Thyroid gland (tissue), 4 donors: ENCODE results near the gene KCNA10. TPM values are rescaled to one million over a fixed set of nuclear protein-coding genes. Genes with fewer than 3 reads are reported as not detected.
A peak's percentile ranks its signal among the peaks of the same experiment; 100 is the strongest.

Experiments used
- DNase-seq, 2 donors: peaks; one replicate each; pipeline ENCODE4 v3.0.0-alpha.2; 2019
- H3K27ac ChIP-seq, 3 donors: fragments of 200-600 bp; sonication (generic); 1 replicate in 2 of 3; 2 replicates in 1 of 3; pipeline ENCODE4 v1.5.1; 2016 to 2019; ENCODE audit warnings: mild to moderate bottlenecking in 1 of 3, moderate library complexity in 1 of 3
- H3K27me3 ChIP-seq: fragments of 200-600 bp; sonication (generic); one replicate; pipeline ENCODE4 v1.5.1; 2019
- H3K36me3 ChIP-seq, 2 donors: fragments of 200-600 bp; sonication (generic); one replicate each; pipeline ENCODE4 v1.5.1; 2016 to 2019
- H3K4me1 ChIP-seq, 2 donors: fragments of 200-600 bp; sonication (generic); one replicate each; pipeline ENCODE4 v1.5.1; 2017 to 2019
- H3K4me3 ChIP-seq, 3 donors: fragments of 200-600 bp; sonication (generic); replicated peaks in 1 of 3; 1 replicate in 2 of 3; 2 replicates in 1 of 3; pipeline ENCODE4 v1.5.1; 2016; ENCODE audit warnings: mild to moderate bottlenecking in 1 of 3
- H3K9me3 ChIP-seq: fragments of 200-600 bp; sonication (generic); one replicate; pipeline ENCODE4 v1.5.1; 2017
- CTCF ChIP-seq, 6 experiments: fragments of 200-600 bp in 3 of 6; fragments of 450-650 bp in 3 of 6; sonication (generic) in 3 of 6; IDR thresholded peaks; one replicate each; pipeline ENCODE4 v1.5.1; 2016 to 2019; ENCODE audit warnings: antibody characterized with exemption in 6 of 6, mild to moderate bottlenecking in 2 of 6, inconsistent platforms in 1 of 6, moderate library complexity in 1 of 6
- POLR2A ChIP-seq, 2 donors: fragments of 450-650 bp; IDR thresholded peaks; one replicate each; pipeline ENCODE4 v1.6.1; 2017; ENCODE audit warnings: antibody characterized with exemption in 2 of 2, mild to moderate bottlenecking in 2 of 2, moderate library complexity in 1 of 2
- WGBS, 2 donors: methylation state at CpG; one replicate each; pipeline ENCODE4 v1.1.5; 2017; 5-methylcytosine and 5-hydroxymethylcytosine counted together
- intact Hi-C: fragments of 100-400 bp; cut with DNase I; formaldehyde crosslinking; loops from one replicate; pipeline ENCODE4 v1.15.1; 2023
- total RNA-seq, 4 donors: library from RNA; depleted of rRNA; stranded (reverse); fragments of >200 nt; gene quantifications; one replicate each; pipeline ENCODE4 v1.2.3, GENCODE V29; 2016

The KCNA10 gene
- total RNA-seq, 4 donors from 2014 or later = not detected

- Histone ChIP-seq H3K4me1 (peaks cover 5 to 8% of the 10 kb centered on the region in 2 donors), H3K4me3 (no peak overlapping the region), H3K36me3 (no peaks in the 10 kb centered on the region), H3K27ac (no peak overlapping the region), H3K27me3 (no peaks in the 10 kb centered on the region), H3K9me3 (no peaks in the 10 kb centered on the region)
- intact Hi-C loops = no loop called here
- 14 to 15% methylated on average over 11 to 25 of the region's 53 CpGs for WGBS, 2 donors
- TF ChIP-seq POLR2A (IDR thresholded peaks at IDR 0.05) (no peak), CTCF (IDR thresholded peaks at IDR 0.05) (peak in 5 of 6 experiments; percentile 38 to 83 (median 61))
- DNase-seq = peak; percentile 71
These were observed 36.2 kb upstream of the KCNA10 start for GRCh38 chr1:110554871-110555801.

DNA sequence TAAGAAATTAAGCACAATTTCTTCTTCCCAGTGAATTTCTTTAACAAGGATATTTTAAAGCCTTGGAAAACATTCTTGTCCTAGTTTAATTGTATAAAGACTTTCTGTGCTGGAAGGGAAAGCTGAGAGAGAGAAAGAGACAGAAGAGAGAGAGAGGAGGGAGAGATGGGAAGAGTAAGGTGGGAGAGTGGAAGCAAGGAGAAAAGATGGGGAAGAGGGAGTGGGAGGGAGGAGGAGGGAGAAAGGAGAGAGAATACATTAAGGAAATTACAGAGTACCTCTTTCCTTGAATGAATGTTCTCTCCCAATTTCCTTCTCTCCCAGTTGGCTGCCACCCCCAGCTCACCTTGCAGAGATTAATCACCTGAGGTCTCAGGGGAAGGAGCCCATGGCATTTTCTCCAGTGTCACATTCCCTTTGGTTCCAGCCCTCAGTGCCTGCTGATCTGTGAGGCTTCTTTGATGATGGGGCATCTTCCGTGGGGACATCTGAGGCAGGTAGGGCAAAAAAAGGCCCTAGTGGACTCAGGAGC is 32.4 kb upstream of the KCNA10 start:
- H3K9me3 ChIP-seq = no peaks in the 10 kb centered on the region
- DNase-seq = no peak
- 82 to 90% methylated on average over 1 of the region's 1 CpG for WGBS, 2 donors
- H3K4me3 ChIP-seq = no peak overlapping the region
- H3K36me3 ChIP-seq = no peaks in the 10 kb centered on the region
- intact Hi-C loops = no loop called here
- H3K27ac ChIP-seq = no peak overlapping the region
- TF ChIP-seq POLR2A (IDR thresholded peaks at IDR 0.05) = no peak
- TF ChIP-seq CTCF (IDR thresholded peaks at IDR 0.05) = no peak
- no peaks in the 10 kb centered on the region for H3K27me3 ChIP-seq
- peaks cover 5 to 8% of the 10 kb centered on the region in 2 donors for H3K4me1 ChIP-seq

- TF ChIP-seq CTCF (IDR thresholded peaks at IDR 0.05) (no peak), POLR2A (IDR thresholded peaks at IDR 0.05) (no peak)
- H3K9me3 ChIP-seq = no peaks in the 10 kb centered on the region
- H3K27me3 ChIP-seq = no peaks in the 10 kb centered on the region
- WGBS, 2 donors = 62 to 86% methylated on average over 2 of the region's 2 CpGs
- no peak for DNase-seq
- H3K4me3 ChIP-seq = no peak overlapping the region
- H3K4me1 ChIP-seq = no peaks in the 10 kb centered on the region
- no peak overlapping the region for H3K27ac ChIP-seq
- intact Hi-C loops = no loop called here
- no peaks in the 10 kb centered on the region for H3K36me3 ChIP-seq
These were observed 30.9 kb upstream of the KCNA10 start for GRCh38 chr1:110549831-110550230.

- no peaks in the 10 kb centered on the region for H3K4me1 ChIP-seq
- no peaks in the 10 kb centered on the region for H3K9me3 ChIP-seq
- WGBS, 2 donors = 52 to 57% methylated on average over 4 of the region's 4 CpGs
- no peak overlapping the region for H3K4me3 ChIP-seq
- intact Hi-C loops = no loop called here
- H3K27me3 ChIP-seq = no peaks in the 10 kb centered on the region
- TF ChIP-seq POLR2A (IDR thresholded peaks at IDR 0.05) (no peak), CTCF (IDR thresholded peaks at IDR 0.05) (peak; percentile 7 to 68 (median 44))
- peak; percentile 30 to 35 for DNase-seq
- H3K27ac ChIP-seq = no peak overlapping the region
- no peaks in the 10 kb centered on the region for H3K36me3 ChIP-seq
These were observed 29.4 kb upstream of the KCNA10 start for GRCh38 chr1:110548381-110548780.

GRCh38 chr1:110547017-110547416 is 28.0 kb upstream of the KCNA10 start:
- intact Hi-C loops = no loop called here
- no peaks in the 10 kb centered on the region for H3K36me3 ChIP-seq

More at GRCh38 chr1:110547017-110547416, 28.0 kb upstream of the KCNA10 start:
- Histone ChIP-seq H3K9me3 (no peaks in the 10 kb centered on the region), H3K27ac (no peak overlapping the region), H3K4me3 (no peak overlapping the region), H3K4me1 (no peaks in the 10 kb centered on the region), H3K27me3 (no peaks in the 10 kb centered on the region)
- no peak for DNase-seq
- TF ChIP-seq POLR2A (IDR thresholded peaks at IDR 0.05) = no peak
- TF ChIP-seq CTCF (IDR thresholded peaks at IDR 0.05) = no peak
- 53 to 64% methylated on average over 2 of the region's 2 CpGs for WGBS, 2 donors
